ENCODE results near the gene MELTF.

Gene MELTF

DNA sequence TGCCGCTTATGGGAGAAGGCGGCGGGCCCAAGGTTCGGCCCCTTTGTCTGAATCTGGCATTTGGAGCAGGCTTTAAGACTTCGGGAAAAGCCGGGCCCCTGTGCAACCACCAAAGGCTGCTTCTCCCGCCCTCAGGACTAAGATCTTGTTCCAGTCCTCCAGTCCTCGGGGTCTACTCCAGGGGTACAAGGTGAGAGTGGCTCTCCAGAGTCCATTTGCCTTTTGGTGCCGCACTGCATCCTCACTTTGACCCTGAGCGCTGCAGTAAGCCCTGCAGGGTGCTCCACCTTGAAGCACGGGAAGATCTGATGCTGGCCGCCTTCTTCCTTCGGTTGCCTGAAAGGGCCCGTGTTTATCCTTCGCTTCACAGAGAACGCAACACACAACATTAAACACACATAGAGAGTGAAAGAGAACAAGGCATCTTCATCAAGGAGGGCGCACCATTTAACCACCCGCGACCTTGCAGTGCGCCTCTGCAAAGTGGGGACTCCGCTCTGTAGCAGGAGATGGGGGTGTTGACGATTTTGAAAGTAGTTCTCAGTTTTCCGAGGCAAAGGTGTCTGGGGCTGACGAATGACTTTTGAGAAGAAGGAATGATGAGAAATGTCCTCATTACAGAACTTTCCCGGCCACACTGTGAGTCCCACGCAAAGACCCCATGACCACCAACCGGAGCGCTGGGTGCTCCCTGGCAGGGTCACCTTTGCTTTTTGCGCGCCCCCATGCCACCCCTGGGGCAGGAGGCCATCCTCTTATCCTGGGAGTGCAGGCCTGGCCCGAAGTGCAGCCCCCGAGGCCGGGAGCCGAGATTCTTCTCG lies 62.0 kb downstream of the MELTF start:
- no peak for DNase-seq

DNA sequence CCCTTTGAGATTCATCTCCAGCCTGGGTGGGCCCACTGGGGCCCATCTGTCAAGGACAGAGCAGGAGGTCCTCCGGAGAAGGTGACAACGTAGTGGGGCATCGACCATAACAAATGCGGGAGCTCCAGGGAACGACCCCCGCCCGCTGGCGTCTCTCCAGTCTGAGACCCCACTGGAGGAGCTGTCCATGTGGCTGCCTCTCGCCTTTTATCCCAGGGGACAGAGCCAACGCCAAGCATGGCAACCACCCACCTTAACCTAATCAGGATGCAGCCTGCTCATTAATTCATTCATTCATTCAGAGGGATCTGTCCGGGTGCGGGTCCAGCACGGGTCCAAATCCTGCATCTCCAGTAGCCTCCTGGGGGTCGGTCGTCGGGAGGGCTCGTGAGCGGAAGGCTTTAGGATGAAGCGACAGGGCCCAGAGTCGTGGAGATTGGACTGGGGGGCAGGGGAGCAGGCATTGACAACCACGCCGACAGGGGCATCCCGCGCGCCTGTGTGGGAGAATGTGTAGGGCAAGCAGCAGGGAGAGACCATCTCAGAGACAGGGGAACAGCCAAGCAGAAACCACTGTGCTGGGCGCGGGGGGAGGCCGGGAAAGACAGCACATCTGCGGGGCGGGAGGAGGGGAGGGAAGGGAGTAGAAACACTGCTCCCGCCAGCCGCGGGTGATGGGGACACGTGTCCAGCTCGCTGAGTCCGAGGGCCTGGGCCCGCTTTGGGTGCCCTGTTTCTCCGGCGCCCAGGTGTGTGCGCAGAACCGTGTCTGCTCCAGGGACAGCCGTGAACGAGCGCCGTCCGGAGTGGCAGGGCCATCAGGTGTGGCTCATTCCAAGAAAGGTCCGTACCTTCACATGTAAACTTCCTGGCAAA lies 62.9 kb downstream of the MELTF start:
- DNase-seq = no peak

DNA sequence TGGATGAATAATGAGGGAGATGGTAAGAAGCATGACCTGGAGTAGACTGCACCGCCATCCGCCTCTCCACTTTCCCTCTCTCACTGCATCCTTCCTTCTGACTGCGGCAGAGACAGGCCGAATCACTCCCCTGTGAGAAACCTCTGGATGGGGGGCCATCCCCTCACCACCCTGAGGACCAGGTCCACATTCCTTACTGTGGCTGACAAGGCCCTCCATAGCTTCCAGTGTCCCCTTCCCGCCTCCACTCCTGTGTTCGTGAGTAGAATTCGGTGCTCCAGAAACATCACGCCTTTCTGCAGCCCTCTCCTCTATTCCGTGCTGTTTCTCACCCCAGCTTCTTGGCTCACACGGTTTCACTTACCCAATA lies 63.8 kb downstream of the MELTF start:
- DNase-seq = no peak

DNA sequence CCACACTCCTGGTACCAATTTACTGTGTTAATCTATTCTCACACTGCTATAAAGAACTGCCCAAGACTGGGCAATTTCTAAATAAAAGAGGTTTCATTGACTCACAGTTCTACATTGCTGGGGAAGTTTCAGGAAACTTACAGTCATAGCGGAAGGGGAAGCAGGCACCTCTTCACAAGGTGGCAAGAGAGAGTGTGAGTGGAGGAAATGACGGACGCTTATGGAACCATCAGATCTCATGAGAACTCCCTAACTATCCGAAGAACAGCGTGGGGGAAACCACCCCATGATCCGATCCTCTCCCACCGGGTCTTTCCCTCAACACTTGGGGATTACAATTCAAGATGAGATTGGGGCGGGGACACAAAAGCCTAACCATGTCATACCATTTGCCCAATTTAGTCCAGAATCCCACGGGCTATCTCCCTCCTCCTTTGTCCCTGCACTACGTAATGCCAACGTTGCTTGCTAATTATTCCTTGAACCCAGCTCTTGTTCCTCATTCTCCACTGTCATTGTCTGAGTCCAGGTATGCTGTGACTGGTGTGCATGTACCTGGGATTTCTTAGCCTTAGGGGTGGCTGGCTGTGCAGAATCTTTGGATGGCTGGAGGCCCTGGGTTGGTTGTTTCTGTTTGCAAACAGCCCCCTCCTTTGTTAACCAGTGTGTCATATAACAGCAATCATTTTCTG lies 64.4 kb downstream of the MELTF start:
- DNase-seq = no peak

DNA sequence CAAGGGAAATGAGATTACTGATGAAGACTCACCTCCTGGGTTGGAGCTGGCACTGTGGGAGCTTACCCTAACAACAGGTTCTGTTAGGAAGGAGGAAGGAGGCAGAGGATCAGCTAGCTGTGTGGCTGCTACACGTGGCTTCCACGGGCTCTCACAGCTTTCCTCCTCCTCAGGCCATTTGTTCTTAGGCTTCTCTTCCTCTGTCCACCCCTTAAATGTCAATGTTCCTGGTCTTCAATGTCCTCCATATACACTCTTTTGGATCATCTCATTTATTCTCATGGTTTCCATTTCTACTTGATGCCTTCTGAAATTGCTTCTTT lies 66.0 kb downstream of the MELTF start:
- no peak for DNase-seq

DNA sequence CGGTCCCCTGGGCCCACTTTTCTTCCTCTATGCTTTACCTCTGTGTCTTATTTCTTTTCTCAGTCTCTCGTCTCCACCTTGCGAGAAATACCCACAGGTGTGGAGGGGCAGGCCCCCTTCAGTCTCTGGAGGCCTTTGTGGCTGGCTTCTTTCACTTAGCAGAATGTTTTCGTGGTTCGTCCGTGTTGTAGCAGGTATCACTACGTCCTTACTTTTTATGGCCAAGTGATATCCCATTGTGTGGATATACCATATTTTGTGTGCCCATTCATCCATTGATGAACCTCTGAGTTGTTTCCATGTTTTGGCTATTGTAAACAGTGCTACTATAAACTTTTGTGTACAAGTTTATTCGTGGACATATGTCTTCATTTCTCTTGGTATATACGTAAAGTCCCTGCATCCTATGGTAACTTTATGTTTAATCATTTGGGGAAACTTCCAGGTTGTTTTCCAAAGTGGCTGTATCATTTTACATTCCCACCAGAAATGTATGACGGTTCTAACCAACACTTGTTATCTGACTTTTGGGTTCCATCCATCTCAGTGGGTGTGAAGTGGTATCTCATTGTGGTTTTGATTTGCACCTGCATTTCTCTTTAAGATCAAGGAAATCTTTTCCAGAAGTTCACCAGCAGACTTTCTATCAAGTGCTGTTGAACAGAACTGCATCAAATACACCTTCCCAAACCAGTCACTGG lies 66.5 kb downstream of the MELTF start:
- no peak for DNase-seq

DNA sequence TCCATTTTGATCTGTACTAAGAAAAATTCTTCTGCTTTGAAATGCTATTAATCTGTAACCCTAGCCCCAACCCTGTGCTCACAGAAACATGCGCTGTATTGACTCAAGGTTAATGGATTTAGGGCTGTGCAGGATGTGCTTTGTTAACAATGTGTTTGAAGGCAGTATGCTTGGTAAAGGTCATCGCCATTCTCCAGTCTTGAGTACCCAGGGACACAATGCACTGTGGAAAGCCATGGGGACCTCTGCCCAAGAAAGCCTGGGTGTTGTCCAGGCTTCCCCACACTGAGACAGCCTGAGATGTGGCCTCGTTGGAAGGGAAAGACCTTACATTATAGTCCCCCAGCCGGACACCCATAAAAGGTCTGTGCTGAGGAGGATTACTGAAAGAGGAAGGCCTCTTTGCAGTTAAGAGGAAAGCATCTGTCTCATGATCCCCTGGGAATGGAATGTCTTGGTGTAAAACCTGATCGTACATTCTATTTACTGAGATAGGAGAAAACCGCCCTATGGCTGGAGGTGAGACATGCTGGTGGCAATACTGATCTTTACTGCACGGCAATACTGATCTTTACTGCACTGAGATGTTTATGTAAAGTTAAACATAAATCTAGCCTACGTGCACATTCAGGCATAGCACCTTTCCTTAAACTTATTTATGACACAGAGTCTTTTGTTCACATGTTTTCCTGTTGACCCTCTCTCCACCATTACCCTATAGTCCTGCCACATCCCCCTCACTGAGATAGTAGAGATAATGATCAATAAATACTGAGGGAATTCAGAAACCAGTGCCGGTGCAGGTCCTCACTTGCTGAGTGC lies 67.3 kb downstream of the MELTF start:
- DNase-seq = no peak

DNA sequence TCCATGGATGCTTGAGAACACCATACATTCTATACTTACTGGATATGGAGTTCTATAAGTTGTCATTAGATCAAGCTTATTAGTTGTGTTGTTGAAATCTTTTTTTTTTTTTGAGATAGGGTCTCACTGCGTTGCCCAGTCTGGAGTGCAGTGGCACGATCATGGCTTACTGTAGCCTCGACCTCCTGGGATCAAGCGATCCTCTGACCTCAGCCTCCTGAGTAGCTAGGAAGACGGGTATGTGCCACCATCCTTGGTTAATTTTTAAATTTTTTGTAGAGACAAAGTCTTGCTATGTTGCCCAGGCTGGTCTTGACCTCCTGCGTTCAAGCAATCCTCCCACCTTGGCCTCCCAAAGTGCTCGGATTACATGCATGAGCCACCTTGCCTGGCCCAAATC lies 74.8 kb downstream of the MELTF start:
- DNase-seq = no peak

Measured in NCI-H510A (cell line).